ENCODE data around the gene ZMYM4.
A peak's percentile ranks its signal among the peaks of the same experiment; 100 is the strongest.

The ZMYM4 gene

DNA sequence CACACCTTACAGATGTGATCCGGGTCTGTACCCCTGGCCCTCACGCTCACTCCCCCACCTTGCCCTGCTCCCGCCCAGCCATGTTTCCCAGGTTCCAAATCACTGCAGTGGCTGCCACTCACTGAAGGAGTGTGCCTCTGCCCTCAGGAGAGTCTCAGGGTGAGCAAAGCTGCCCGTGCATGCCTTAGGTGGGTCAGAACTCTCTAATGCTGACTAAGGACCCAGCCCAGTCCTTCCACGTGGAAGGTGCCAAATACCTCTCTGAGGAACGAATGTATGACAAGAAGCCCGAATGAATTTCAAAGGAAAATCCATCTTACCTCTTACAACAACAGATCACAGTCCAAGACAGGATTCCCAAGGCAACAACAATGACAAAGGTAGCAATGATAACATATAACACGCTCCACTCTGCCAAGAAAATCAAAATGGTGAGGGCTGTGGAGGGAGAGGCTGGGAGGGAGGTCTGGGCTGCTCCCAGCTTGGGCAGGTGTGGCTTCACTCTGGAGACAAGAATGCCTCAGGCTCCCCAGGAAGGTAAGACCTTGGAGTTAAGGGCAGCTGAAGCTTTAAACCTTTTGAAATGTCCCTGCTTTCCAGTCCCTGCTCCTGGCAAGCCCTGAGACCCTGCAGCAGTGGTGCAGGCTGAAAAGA, 173.5 kb downstream of the ZMYM4 start:
- TF ChIP-seq POLR2A (IDR thresholded peaks at IDR 0.05; ENCODE audit: low read depth, low read length) (no peak), TAF1 (IDR thresholded peaks at IDR 0.05; ENCODE audit: low read depth, low read length) (no peak), SPI1 (IDR thresholded peaks at IDR 0.05; ENCODE audit: low read depth, low read length) (no peak), POU2F2 (IDR thresholded peaks at IDR 0.05; ENCODE audit: low read depth, low read length) (no peak), PAX5 (IDR thresholded peaks at IDR 0.05; ENCODE audit: insufficient read depth, low read length, severe bottlenecking) (no peak), POLR2AphosphoS5 (IDR thresholded peaks at IDR 0.05; ENCODE audit: low read depth, low read length) (no peak)
- DNase-seq (ENCODE audit: insufficient read length, low spot score): no peak
- FAIRE-seq: no peak

DNA sequence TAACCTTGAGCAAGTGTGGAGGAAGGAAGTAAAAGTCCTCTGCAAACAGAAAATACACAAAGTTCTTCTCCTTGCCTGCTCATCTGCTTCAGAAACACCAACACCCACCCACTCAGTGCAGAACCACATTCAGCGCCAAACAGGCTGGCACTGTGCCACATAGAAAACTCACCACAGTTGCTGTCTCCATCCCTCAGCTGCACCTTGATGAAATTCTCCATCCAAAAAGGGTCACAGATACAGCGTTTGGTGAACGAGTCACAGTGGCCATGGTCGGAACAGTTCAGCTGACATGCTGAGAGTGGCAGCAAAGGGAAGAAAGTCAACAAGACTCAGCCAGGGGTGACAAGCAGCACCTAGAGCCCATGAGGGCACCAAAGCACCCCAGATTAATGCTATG, 174.2 kb downstream of the ZMYM4 start:
- no peak for TF ChIP-seq TAF1 (IDR thresholded peaks at IDR 0.05; ENCODE audit: low read depth, low read length)
- no peak for TF ChIP-seq PAX5 (IDR thresholded peaks at IDR 0.05; ENCODE audit: insufficient read depth, low read length, severe bottlenecking)
- no peak for TF ChIP-seq SPI1 (IDR thresholded peaks at IDR 0.05; ENCODE audit: low read depth, low read length)
- TF ChIP-seq POU2F2 (IDR thresholded peaks at IDR 0.05; ENCODE audit: low read depth, low read length): no peak
- no peak for TF ChIP-seq POLR2AphosphoS5 (IDR thresholded peaks at IDR 0.05; ENCODE audit: low read depth, low read length)
- no peak for TF ChIP-seq POLR2A (IDR thresholded peaks at IDR 0.05; ENCODE audit: low read depth, low read length)
- FAIRE-seq (no peak), DNase-seq (ENCODE audit: insufficient read length, low spot score) (no peak)

DNA sequence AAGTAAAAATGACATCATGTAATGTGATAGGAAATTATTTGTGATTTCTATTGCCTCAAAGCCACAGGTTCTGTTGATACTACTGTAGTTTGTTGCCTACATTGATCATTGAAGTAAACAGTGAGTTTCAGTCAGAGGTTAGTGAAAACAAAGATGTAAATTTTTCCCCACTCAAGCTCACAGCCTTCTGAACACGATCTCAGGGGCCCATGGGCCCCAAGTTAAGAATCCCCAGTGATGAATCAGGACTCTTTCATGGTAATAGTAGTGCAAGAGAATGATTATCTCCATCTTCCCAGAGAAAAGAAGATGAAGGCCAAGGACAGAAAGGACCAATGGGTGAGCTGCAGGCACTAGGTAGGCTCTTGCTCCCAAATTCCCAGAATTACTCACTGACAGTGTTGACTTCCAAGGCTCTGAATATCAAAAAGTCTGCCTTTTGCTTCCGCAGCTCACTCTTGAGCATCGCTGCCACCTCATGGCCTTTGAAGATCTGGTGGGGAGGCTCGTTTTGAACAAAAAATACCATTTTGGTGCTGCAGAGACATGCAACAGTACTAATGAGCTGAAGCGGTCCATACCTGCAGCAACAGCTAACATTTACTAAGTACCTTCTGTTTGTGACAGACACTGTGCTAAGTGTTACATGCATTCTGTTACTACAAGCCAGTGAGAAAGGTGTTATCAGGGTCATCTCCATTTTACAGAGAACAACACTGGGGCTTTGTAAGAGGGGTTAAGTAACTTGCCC, 175.4 kb downstream of the ZMYM4 start:
- TF ChIP-seq POU2F2 (IDR thresholded peaks at IDR 0.05; ENCODE audit: low read depth, low read length) (no peak), SPI1 (IDR thresholded peaks at IDR 0.05; ENCODE audit: low read depth, low read length) (no peak), POLR2AphosphoS5 (IDR thresholded peaks at IDR 0.05; ENCODE audit: low read depth, low read length) (no peak), PAX5 (IDR thresholded peaks at IDR 0.05; ENCODE audit: insufficient read depth, low read length, severe bottlenecking) (no peak), TAF1 (IDR thresholded peaks at IDR 0.05; ENCODE audit: low read depth, low read length) (no peak), POLR2A (IDR thresholded peaks at IDR 0.05; ENCODE audit: low read depth, low read length) (no peak)
- DNase-seq (ENCODE audit: insufficient read length, low spot score) (no peak), FAIRE-seq (no peak)

DNA sequence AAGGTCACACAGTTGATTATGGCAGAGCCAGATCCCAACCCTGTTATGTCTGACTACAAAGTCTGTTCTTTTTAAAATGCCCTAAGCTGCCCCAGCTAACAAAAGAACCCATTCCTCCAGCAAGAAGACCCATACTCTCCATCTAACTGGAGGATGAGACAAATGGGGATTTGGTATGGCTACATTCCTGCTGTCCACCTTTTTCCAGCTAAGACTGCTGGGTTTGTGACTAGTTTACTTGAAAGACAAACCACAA, 175.9 kb downstream of the ZMYM4 start:
- TF ChIP-seq SPI1 (IDR thresholded peaks at IDR 0.05; ENCODE audit: low read depth, low read length): no peak
- TF ChIP-seq POLR2AphosphoS5 (IDR thresholded peaks at IDR 0.05; ENCODE audit: low read depth, low read length): no peak
- TF ChIP-seq PAX5 (IDR thresholded peaks at IDR 0.05; ENCODE audit: insufficient read depth, low read length, severe bottlenecking): no peak
- no peak for TF ChIP-seq TAF1 (IDR thresholded peaks at IDR 0.05; ENCODE audit: low read depth, low read length)
- no peak for TF ChIP-seq POLR2A (IDR thresholded peaks at IDR 0.05; ENCODE audit: low read depth, low read length)
- TF ChIP-seq POU2F2 (IDR thresholded peaks at IDR 0.05; ENCODE audit: low read depth, low read length): no peak
- DNase-seq (ENCODE audit: insufficient read length, low spot score) (no peak), FAIRE-seq (no peak)

GRCh38 chr1:35447278-35447677, 178.8 kb downstream of the ZMYM4 start:
- TF ChIP-seq SPI1 (IDR thresholded peaks at IDR 0.05; ENCODE audit: low read depth, low read length) (no peak), POLR2A (IDR thresholded peaks at IDR 0.05; ENCODE audit: low read depth, low read length) (no peak), TAF1 (IDR thresholded peaks at IDR 0.05; ENCODE audit: low read depth, low read length) (no peak), POU2F2 (IDR thresholded peaks at IDR 0.05; ENCODE audit: low read depth, low read length) (no peak), POLR2AphosphoS5 (IDR thresholded peaks at IDR 0.05; ENCODE audit: low read depth, low read length) (no peak), PAX5 (IDR thresholded peaks at IDR 0.05; ENCODE audit: insufficient read depth, low read length, severe bottlenecking) (no peak)
- no peak for FAIRE-seq
- no peak for DNase-seq (ENCODE audit: insufficient read length, low spot score)

- TF ChIP-seq TAF1 (IDR thresholded peaks at IDR 0.05; ENCODE audit: low read depth, low read length): no peak
- TF ChIP-seq POLR2AphosphoS5 (IDR thresholded peaks at IDR 0.05; ENCODE audit: low read depth, low read length): no peak
- no peak for TF ChIP-seq POLR2A (IDR thresholded peaks at IDR 0.05; ENCODE audit: low read depth, low read length)
- no peak for TF ChIP-seq PAX5 (IDR thresholded peaks at IDR 0.05; ENCODE audit: insufficient read depth, low read length, severe bottlenecking)
- no peak for TF ChIP-seq POU2F2 (IDR thresholded peaks at IDR 0.05; ENCODE audit: low read depth, low read length)
- TF ChIP-seq SPI1 (IDR thresholded peaks at IDR 0.05; ENCODE audit: low read depth, low read length): no peak
- DNase-seq (ENCODE audit: insufficient read length, low spot score): no peak
- no peak for FAIRE-seq
These were observed 179.9 kb downstream of the ZMYM4 start for GRCh38 chr1:35448344-35448801.

GRCh38 chr1:35449334-35450008, 181.0 kb downstream of the ZMYM4 start:
- DNase-seq (ENCODE audit: insufficient read length, low spot score) (no peak), FAIRE-seq (no peak)
- TF ChIP-seq TAF1 (IDR thresholded peaks at IDR 0.05; ENCODE audit: low read depth, low read length) (no peak), SPI1 (IDR thresholded peaks at IDR 0.05; ENCODE audit: low read depth, low read length) (no peak), PAX5 (IDR thresholded peaks at IDR 0.05; ENCODE audit: insufficient read depth, low read length, severe bottlenecking) (no peak), POLR2A (IDR thresholded peaks at IDR 0.05; ENCODE audit: low read depth, low read length) (no peak), POU2F2 (IDR thresholded peaks at IDR 0.05; ENCODE audit: low read depth, low read length) (no peak), POLR2AphosphoS5 (IDR thresholded peaks at IDR 0.05; ENCODE audit: low read depth, low read length) (no peak)

- DNase-seq (ENCODE audit: insufficient read length, low spot score): no peak
- TF ChIP-seq POLR2AphosphoS5 (IDR thresholded peaks at IDR 0.05; ENCODE audit: low read depth, low read length) (no peak), PAX5 (IDR thresholded peaks at IDR 0.05; ENCODE audit: insufficient read depth, low read length, severe bottlenecking) (no peak), SPI1 (IDR thresholded peaks at IDR 0.05; ENCODE audit: low read depth, low read length) (no peak), POLR2A (IDR thresholded peaks at IDR 0.05; ENCODE audit: low read depth, low read length) (no peak), TAF1 (IDR thresholded peaks at IDR 0.05; ENCODE audit: low read depth, low read length) (no peak), POU2F2 (IDR thresholded peaks at IDR 0.05; ENCODE audit: low read depth, low read length) (no peak)
- FAIRE-seq: peak; percentile 95
These were observed 182.6 kb downstream of the ZMYM4 start for GRCh38 chr1:35451125-35451528.

Data from GM12891 (cell line).